ENCODE results near the gene UIMC1. TPM values are rescaled to one million over a fixed set of nuclear protein-coding genes. Genes with fewer than 3 reads are reported as not detected.
"Not testable (repeated sequence)": the region's sequence is repeated elsewhere in the genome, so short reads cannot be mapped to it uniquely, and the experiment has no call there.

The UIMC1 gene
- total RNA-seq, 1 donor from 2014 or later: 42.2 TPM

- no peaks in the 10 kb centered on the region for H3K9me3 ChIP-seq
- H3K36me3 ChIP-seq: no peaks in the 10 kb centered on the region
- DNase-seq (ENCODE audit: extremely low spot score in 2 of 2): no peak
- TF ChIP-seq CTCF (IDR thresholded peaks at IDR 0.05) (no peak), POLR2AphosphoS5 (IDR thresholded peaks at IDR 0.05; ENCODE audit: insufficient read depth in 1 of 2, low read depth in 1 of 2) (no peak), POLR2A (IDR thresholded peaks at IDR 0.05) (no peak)
- intact Hi-C loops (cut with DNase I): no loop called here
- no peaks in the 10 kb centered on the region for H3K27me3 ChIP-seq
- H3K27ac ChIP-seq: no peak overlapping the region
- no peak overlapping the region for H3K4me3 ChIP-seq
- H3K4me1 ChIP-seq: no peaks in the 10 kb centered on the region
These were observed 132.3 kb downstream of the UIMC1 start for GRCh38 chr5:176874198-176874780.

GRCh38 chr5:176873541-176874172, 132.9 kb downstream of the UIMC1 start:
- no peak overlapping the region for H3K4me3 ChIP-seq
- H3K4me1 ChIP-seq: no peaks in the 10 kb centered on the region
- intact Hi-C loops (cut with DNase I): no loop called here
- no peak overlapping the region for H3K27ac ChIP-seq
- no peak for TF ChIP-seq POLR2AphosphoS5 (IDR thresholded peaks at IDR 0.05; ENCODE audit: insufficient read depth in 1 of 2, low read depth in 1 of 2)
- TF ChIP-seq POLR2A (IDR thresholded peaks at IDR 0.05): no peak
- TF ChIP-seq CTCF (IDR thresholded peaks at IDR 0.05): no peak
- H3K9me3 ChIP-seq: no peaks in the 10 kb centered on the region
- no peak for DNase-seq (ENCODE audit: extremely low spot score in 2 of 2)
- H3K36me3 ChIP-seq: no peaks in the 10 kb centered on the region
- no peaks in the 10 kb centered on the region for H3K27me3 ChIP-seq

- H3K27me3 ChIP-seq; H3K27ac ChIP-seq; H3K9me3 ChIP-seq; intact Hi-C loops (cut with DNase I); H3K4me1 ChIP-seq; DNase-seq (ENCODE audit: extremely low spot score in 2 of 2); H3K36me3 ChIP-seq; H3K4me3 ChIP-seq: not testable (repeated sequence)
These were observed 133.6 kb downstream of the UIMC1 start for GRCh38 chr5:176873011-176873410.

GRCh38 chr5:176872586-176872985, 134.0 kb downstream of the UIMC1 start:
- DNase-seq (ENCODE audit: extremely low spot score in 2 of 2); H3K36me3 ChIP-seq; H3K9me3 ChIP-seq; H3K27ac ChIP-seq; H3K27me3 ChIP-seq; H3K4me1 ChIP-seq; intact Hi-C loops (cut with DNase I); H3K4me3 ChIP-seq: not testable (repeated sequence)

- H3K4me1 ChIP-seq; H3K4me3 ChIP-seq; H3K27me3 ChIP-seq; intact Hi-C loops (cut with DNase I); DNase-seq (ENCODE audit: extremely low spot score in 2 of 2); H3K9me3 ChIP-seq; H3K27ac ChIP-seq; H3K36me3 ChIP-seq: not testable (repeated sequence)
These were observed 135.9 kb downstream of the UIMC1 start for GRCh38 chr5:176870644-176871043.

- Histone ChIP-seq H3K9me3 (no peaks in the 10 kb centered on the region), H3K4me1 (no peaks in the 10 kb centered on the region), H3K27me3 (no peaks in the 10 kb centered on the region), H3K4me3 (no peak overlapping the region), H3K27ac (no peak overlapping the region), H3K36me3 (no peaks in the 10 kb centered on the region)
- TF ChIP-seq CTCF (IDR thresholded peaks at IDR 0.05) (no peak), POLR2AphosphoS5 (IDR thresholded peaks at IDR 0.05; ENCODE audit: insufficient read depth in 1 of 2, low read depth in 1 of 2) (no peak), POLR2A (IDR thresholded peaks at IDR 0.05) (no peak)
- no peak for DNase-seq (ENCODE audit: extremely low spot score in 2 of 2)
- intact Hi-C loops (cut with DNase I): no loop called here
These were observed 136.4 kb downstream of the UIMC1 start for GRCh38 chr5:176870110-176870591.

All from vagina (tissue), 2 donors.